ENCODE results near the gene IGSF21. TPM values are rescaled to one million over a fixed set of nuclear protein-coding genes. Genes with fewer than 3 reads are reported as not detected.

The IGSF21 gene
- total and polyA plus RNA-seq, 2 of the 4 experiments (the other 2 are of a cell fraction) = not detected

GRCh38 chr1:18072066-18072465 lies 35.5 kb upstream of the IGSF21 start:
- Histone ChIP-seq H3K4me2 (ENCODE audit: low read depth, low read length) (no peak overlapping the region), H3K27ac (ENCODE audit: insufficient read depth, low read length) (no peak overlapping the region), H3K9ac (ENCODE audit: low read depth, low read length) (no peak overlapping the region), H3K18ac (ENCODE audit: low read depth, low read length) (no peak overlapping the region), H3K9me1 (ENCODE audit: insufficient read depth, low read length) (no peaks in the 10 kb centered on the region), H2AK9ac (replicated peaks; ENCODE audit: low read depth, low read length, poor library complexity) (no peak overlapping the region), H3K79me1 (ENCODE audit: low read depth in 1 of 2, low read length in 2 of 2) (no peaks in the 10 kb centered on the region), H3K4me3 (ENCODE audit: insufficient read depth, low read depth, low read length) (no peak overlapping the region), H3K27me3 (ENCODE audit: control insufficient read depth, insufficient read depth, low read length) (no peaks in the 10 kb centered on the region), H3K14ac (replicated peaks; ENCODE audit: low read depth, low read length) (no peak overlapping the region), H4K91ac (ENCODE audit: insufficient read depth, low read depth, low read length) (no peak overlapping the region), H4K5ac (ENCODE audit: low read depth, low read length) (no peak overlapping the region), H2BK120ac (ENCODE audit: low read depth, low read length) (no peak overlapping the region), H3K4ac (ENCODE audit: low read depth, low read length) (no peak overlapping the region), H3K23ac (ENCODE audit: low read depth, low read length) (no peak overlapping the region), H2AFZ (replicated peaks; ENCODE audit: low read length, poor library complexity) (no peak overlapping the region), H2BK20ac (ENCODE audit: low read depth, low read length) (no peak overlapping the region), H2AK5ac (ENCODE audit: low read depth, low read length) (no peak overlapping the region), H3K4me1 (ENCODE audit: control insufficient read depth, insufficient read depth, low read length) (no peaks in the 10 kb centered on the region), H3K56ac (ENCODE audit: extremely low read depth, insufficient read depth, low read length) (no peak overlapping the region), H2BK15ac (ENCODE audit: low read depth, low read length) (no peak overlapping the region), H4K20me1 (ENCODE audit: insufficient read depth, low read length) (no peaks in the 10 kb centered on the region), H3K36me3 (ENCODE audit: control insufficient read depth, insufficient read depth, low read length) (no peaks in the 10 kb centered on the region), H3K9me3 (ENCODE audit: control insufficient read depth, insufficient read depth, low read length) (no peaks in the 10 kb centered on the region; the same call in 1 of the 2 replicates), H4K8ac (ENCODE audit: low read depth in 2 of 2, low read length in 2 of 2) (no peak overlapping the region), H2BK5ac (ENCODE audit: low read depth, low read length, poor library complexity, severe bottlenecking) (no peak overlapping the region)
- in situ Hi-C loops (cut with MboI; ENCODE audit: low sequenced_read_pairs) (no loop called here), dilution Hi-C loops (cut with HindIII; ENCODE audit: low sequenced_read_pairs, unreplicated experiment) (no loop called here), intact Hi-C loops (cut with micrococcal nuclease) (no loop called here)
- WGBS, 2 experiments (ENCODE audit: extremely low coverage in 2 of 2, insufficient read length in 1 of 2) = 0% methylated on average over 1 of the region's 9 CpGs; no CpG with 5 or more reads in 1 of the 2 experiments
- ATAC-seq (ENCODE audit: low read depth) = no peak
- DNase-seq = no peak
- ChIA-PET CTCF (no interaction called here), POLR2A (ENCODE audit: unreplicated experiment) (no interaction called here)
- no TSS peak for BruUV-seq (replicated peaks)
- TF ChIP-seq MXI1 (IDR thresholded peaks at IDR 0.05; ENCODE audit: borderline replicate concordance, low read depth, low read length) = no peak

All from IMR-90 (cell line).